Measurements from ENCODE around the gene POU2F2. TPM values are rescaled to one million over a fixed set of nuclear protein-coding genes. Genes with fewer than 3 reads are reported as not detected.
A peak's percentile ranks its signal among the peaks of the same experiment; 100 is the strongest.

Gene POU2F2
- total and polyA plus RNA-seq, 7 donors = 0.14 to 0.86 (median 0.43) TPM

DNA sequence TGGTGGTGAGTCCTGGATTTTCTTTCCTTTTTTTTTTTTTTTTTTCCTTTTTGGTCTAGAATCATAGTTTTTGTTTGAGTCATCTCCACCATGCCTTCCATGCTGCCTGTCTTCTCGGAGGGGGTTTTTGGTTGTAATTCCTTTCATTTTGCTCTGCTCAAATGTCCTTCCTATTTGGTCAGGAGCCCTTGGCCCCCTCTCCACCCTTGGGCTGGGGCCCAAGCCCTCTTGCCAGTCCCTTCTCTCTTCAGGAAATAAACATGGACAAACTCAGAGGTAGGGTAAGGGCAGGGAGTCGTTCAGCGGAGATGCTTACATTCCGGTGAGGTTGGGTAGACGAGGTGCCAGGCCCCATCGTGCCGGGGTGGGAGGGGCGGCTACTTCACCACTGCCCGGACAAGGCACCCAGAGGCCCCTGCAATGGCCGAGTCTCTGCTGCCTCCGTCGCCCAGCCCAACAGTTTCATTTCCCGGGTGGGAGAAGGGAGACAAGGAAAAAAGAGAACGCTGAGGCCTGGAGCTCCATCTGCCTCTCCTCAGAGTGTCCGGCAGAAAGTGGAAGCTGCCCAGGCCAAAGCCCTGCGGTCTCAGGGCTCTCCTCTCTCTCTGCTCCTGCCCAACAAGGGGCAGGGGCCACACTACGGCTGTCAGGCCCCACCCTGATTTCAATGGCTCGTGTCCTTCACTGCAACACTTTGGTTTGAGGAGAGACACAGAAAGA, 43.6 kb downstream of the POU2F2 start:
- Histone ChIP-seq H3K9me3 (no peaks in the 10 kb centered on the region), H3K27me3 (ENCODE audit: insufficient read depth in 3 of 3, low read length in 2 of 3) (no peaks in the 10 kb centered on the region), H3K4me1 (no peaks in the 10 kb centered on the region), H3K36me3 (ENCODE audit: insufficient read depth in 1 of 2, low read depth in 1 of 2) (no peaks in the 10 kb centered on the region), H3K27ac (no peak overlapping the region), H3K4me3 (no peak overlapping the region)
- WGBS, 3 donors = 58 to 71% (median 61%) methylated on average over 18 of the region's 18 CpGs
- ATAC-seq (no peak), DNase-seq (peak in 1 of 2 donors; percentile 48)
- no peak for TF ChIP-seq CTCF (IDR thresholded peaks at IDR 0.05)
- intact Hi-C loops (cut with DNase I) = no loop called here

DNA sequence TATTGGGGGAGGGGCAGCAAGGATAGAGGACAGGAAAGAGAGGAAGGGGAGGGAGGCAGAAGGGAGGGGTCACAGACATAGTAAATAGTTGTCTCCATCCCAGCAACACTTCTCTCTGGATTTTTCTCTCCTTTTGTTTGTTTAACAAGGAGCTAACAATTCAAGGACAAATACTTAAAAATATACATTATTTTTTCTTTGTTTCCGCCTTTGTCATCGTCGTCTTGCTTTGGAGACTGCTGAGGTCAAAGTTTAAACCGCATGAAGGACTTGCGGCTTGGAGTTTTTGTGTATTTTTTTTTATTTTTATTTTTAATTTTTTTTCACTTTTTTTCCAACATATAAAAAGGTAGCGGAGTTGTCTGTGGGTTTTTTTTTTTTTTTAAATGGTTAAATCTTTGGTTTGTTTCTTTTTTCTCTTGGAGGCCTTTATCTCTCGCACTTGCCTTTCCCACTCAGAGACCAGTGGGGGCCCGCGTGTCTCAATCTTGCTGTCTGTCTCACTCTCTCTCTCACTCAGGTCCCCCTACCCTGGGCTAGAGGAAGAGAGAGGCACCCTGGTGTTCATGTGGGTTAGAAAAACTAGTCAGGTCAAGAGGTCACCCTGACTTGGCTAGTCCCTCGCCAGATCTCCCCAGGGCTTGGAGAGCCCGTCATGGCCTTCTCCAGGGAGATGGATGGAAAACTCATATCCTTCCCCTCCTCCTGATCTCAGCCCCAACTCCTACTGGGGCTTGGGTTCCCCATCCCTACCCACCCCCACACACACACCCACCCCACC, 45.3 kb downstream of the POU2F2 start:
- Histone ChIP-seq H3K4me1 (no peaks in the 10 kb centered on the region), H3K9me3 (no peaks in the 10 kb centered on the region), H3K4me3 (no peak overlapping the region), H3K27me3 (ENCODE audit: insufficient read depth in 3 of 3, low read length in 2 of 3) (no peaks in the 10 kb centered on the region), H3K27ac (no peak overlapping the region), H3K36me3 (ENCODE audit: insufficient read depth in 1 of 2, low read depth in 1 of 2) (peaks cover 0 to 2% of the 10 kb centered on the region in 2 donors)
- intact Hi-C loops (cut with DNase I) = no loop called here
- DNase-seq (no peak), ATAC-seq (no peak)
- 76 to 82% (median 81%) methylated on average over 11 of the region's 11 CpGs for WGBS, 3 donors
- no peak for TF ChIP-seq CTCF (IDR thresholded peaks at IDR 0.05)

DNA sequence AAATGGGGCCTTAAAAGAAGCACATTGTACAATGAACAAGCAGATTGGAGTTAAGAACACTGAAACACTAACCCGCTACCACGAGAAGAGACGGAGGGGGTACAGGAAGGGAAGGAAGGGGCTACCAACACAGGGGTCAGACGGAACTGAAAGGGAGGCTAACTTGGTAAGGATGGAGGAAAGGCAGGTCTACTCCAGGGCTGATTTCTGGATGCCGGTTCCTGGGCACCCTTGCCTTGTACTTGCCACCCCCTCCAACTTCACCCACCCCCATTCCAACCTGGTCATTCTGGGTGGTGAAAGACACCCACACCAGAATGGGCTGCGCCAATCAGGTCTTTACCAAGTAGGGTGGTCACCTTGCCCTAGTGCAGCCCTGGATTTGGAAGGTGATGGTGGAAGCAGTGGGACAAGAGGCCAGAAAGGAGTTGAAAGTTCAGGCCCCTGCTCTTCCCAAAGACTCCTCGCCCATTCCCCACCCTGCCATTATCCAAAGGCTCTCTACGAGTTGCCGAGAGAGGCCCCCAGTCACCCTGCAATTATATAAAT, 46.0 kb downstream of the POU2F2 start:
- no peaks in the 10 kb centered on the region for H3K9me3 ChIP-seq
- no peak for DNase-seq
- no peaks in the 10 kb centered on the region for H3K4me1 ChIP-seq
- H3K27ac ChIP-seq = no peak overlapping the region
- ATAC-seq = no peak
- 82 to 86% (median 84%) methylated on average over 9 of the region's 9 CpGs for WGBS, 3 donors
- H3K36me3 ChIP-seq (ENCODE audit: insufficient read depth in 1 of 2, low read depth in 1 of 2) = peaks cover 2 to 9% of the 10 kb centered on the region in 2 donors
- no peak for TF ChIP-seq CTCF (IDR thresholded peaks at IDR 0.05)
- H3K27me3 ChIP-seq (ENCODE audit: insufficient read depth in 3 of 3, low read length in 2 of 3) = no peaks in the 10 kb centered on the region
- intact Hi-C loops (cut with DNase I) = no loop called here
- H3K4me3 ChIP-seq = no peak overlapping the region

DNA sequence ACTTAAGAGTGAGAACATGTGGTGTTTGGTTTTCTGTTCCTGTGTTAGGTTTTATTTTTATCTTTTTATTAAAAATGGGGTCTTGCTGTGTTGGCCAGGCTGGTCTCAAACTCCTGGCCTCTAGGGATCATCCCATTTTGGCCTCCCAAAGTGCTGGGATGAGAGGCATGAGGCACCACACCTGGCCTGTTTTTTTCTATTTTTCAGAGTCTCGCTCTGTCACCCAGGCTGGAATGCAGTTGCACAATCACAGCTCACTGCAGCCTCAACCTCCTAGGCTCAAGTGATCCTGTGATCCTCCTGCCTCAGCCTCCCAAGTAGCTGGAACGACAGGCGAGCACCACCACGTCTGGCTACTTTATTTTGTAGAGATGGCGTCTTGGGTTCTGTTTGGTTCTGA, 48.7 kb downstream of the POU2F2 start:
- ATAC-seq (no peak), DNase-seq (no peak)
- TF ChIP-seq CTCF (IDR thresholded peaks at IDR 0.05) = no peak
- H3K4me1 ChIP-seq = no peaks in the 10 kb centered on the region
- WGBS, 3 donors = 92 to 98% (median 92%) methylated on average over 5 of the region's 5 CpGs
- H3K4me3 ChIP-seq = no peak overlapping the region
- H3K27ac ChIP-seq = no peak overlapping the region
- no peaks in the 10 kb centered on the region for H3K27me3 ChIP-seq (ENCODE audit: insufficient read depth in 3 of 3, low read length in 2 of 3)
- no peaks in the 10 kb centered on the region for H3K9me3 ChIP-seq
- intact Hi-C loops (cut with DNase I) = no loop called here
- H3K36me3 ChIP-seq (ENCODE audit: insufficient read depth in 1 of 2, low read depth in 1 of 2) = peaks cover 8 to 36% of the 10 kb centered on the region in 2 donors

Measured in psoas muscle (tissue), 8 donors.